DND-41 (cell line): ENCODE results near the gene SLC38A8.

Source experiments
- ATAC-seq: fragments of 200-7000 bp; cut with Tn5 transposase; 3 replicates; pipeline ENCODE4 v1.9.1; 2021; ENCODE audit warnings: low read depth; ENCODE audit not compliant: insufficient read depth
- DNase-seq: peaks from one replicate; pipeline ENCODE4 v3.0.0-alpha.2; 2020
- H2AFZ ChIP-seq: 2 replicates; pipeline ENCODE4 v1.6.0; 2012; ENCODE audit warnings: low read depth, low read length
- H3K27ac ChIP-seq: 2 replicates; pipeline ENCODE4 v1.5.1; 2012; ENCODE audit warnings: low read length, inconsistent platforms
- H3K27me3 ChIP-seq: fragments of 200-600 bp; sonication (generic); 2 replicates; pipeline ENCODE4 v1.6.0; 2012; ENCODE audit warnings: low read length, mild to moderate bottlenecking, inconsistent platforms; ENCODE audit not compliant: insufficient read depth, poor library complexity
- H3K36me3 ChIP-seq: 2 replicates; pipeline ENCODE4 v1.5.1; 2012; ENCODE audit warnings: low read length, inconsistent platforms; ENCODE audit not compliant: insufficient read depth
- H3K4me1 ChIP-seq: 2 replicates; pipeline ENCODE4 v1.5.1; 2012; ENCODE audit warnings: mild to moderate bottlenecking, low read length; ENCODE audit not compliant: insufficient read depth
- H3K4me2 ChIP-seq: 2 replicates; pipeline ENCODE4 v1.6.0; 2012; ENCODE audit warnings: mild to moderate bottlenecking, moderate library complexity, low read length, inconsistent platforms; ENCODE audit not compliant: insufficient read depth
- H3K4me3 ChIP-seq, 2 experiments: fragments of 200-600 bp in 1 of 2; shearing (Covaris generic) in 1 of 2; 2 replicates each; pipeline ENCODE4 v1.5.1; 2012 to 2016; ENCODE audit warnings: inconsistent platforms in 2 of 2, low read length in 2 of 2, mild to moderate bottlenecking in 2 of 2, low read depth in 1 of 2, moderate library complexity in 1 of 2
- H3K79me2 ChIP-seq: 2 replicates; pipeline ENCODE4 v1.6.0; 2012; ENCODE audit warnings: low read length, inconsistent platforms; ENCODE audit not compliant: insufficient read depth
- H3K9ac ChIP-seq: 2 replicates; pipeline ENCODE4 v1.6.0; 2012; ENCODE audit warnings: low read depth, mild to moderate bottlenecking, inconsistent platforms, low read length, moderate library complexity
- H3K9me3 ChIP-seq: 2 replicates; pipeline ENCODE4 v1.5.1; 2012; ENCODE audit warnings: low read length, moderate library complexity, mild to moderate bottlenecking, inconsistent platforms; ENCODE audit not compliant: insufficient read depth, severe bottlenecking
- H4K20me1 ChIP-seq: 2 replicates; pipeline ENCODE4 v1.6.0; 2012; ENCODE audit warnings: low read length; ENCODE audit not compliant: insufficient read depth
- CTCF ChIP-seq: IDR thresholded peaks from 2 replicates; pipeline ENCODE4 v1.5.1; 2012; ENCODE audit warnings: borderline replicate concordance, low read length, moderate library complexity, mild to moderate bottlenecking; ENCODE audit not compliant: poor library complexity, severe bottlenecking; ENCODE audit errors: extremely low read depth
- EZH2 ChIP-seq: IDR thresholded peaks from 3 replicates; pipeline ENCODE4 v1.6.1; 2012; ENCODE audit warnings: borderline replicate concordance, low read depth, mild to moderate bottlenecking, moderate library complexity, low read length, inconsistent platforms; ENCODE audit not compliant: severe bottlenecking

The SLC38A8 gene

DNA sequence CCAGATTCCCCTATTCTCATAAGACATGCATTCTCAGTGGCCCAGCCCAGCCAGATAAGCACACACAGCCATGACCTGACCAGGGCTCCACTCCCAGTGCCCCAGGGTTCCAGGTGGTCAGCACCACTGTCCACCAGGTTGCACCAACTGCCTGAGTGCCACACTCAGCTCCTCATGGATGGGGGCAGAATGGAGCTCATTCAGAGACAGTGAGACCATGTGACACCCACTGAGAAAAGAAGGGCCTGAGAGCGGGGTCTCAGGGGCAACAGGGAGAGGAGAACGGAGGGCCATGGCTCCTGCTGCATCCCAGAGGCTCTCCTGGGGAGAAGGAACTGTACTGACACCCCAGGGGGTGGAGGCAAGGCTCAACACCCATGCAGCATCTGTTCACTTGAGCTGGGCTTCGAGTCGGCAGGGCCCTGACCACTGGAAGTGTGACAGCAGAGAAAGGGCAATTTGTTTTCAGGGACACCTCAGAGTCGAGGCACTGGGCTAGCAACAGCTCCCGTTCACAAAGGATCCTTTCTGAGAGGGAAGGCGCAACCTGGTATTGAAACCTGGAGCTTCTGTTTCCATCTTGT lies 18.7 kb upstream of the SLC38A8 start:
- no peak for ATAC-seq
- Histone ChIP-seq H3K4me1 (no peaks in the 10 kb centered on the region), H3K4me2 (no peak overlapping the region), H3K9ac (no peak overlapping the region), H3K4me3 (no peak overlapping the region), H3K27me3 (no peaks in the 10 kb centered on the region), H2AFZ (no peak overlapping the region), H4K20me1 (peaks cover 17% of the 10 kb centered on the region), H3K36me3 (peaks cover 96% of the 10 kb centered on the region), H3K79me2 (no peaks in the 10 kb centered on the region), H3K27ac (no peak overlapping the region), H3K9me3 (no peaks in the 10 kb centered on the region)
- DNase-seq = no peak
- no peak for TF ChIP-seq CTCF
- no peak for TF ChIP-seq EZH2

GRCh38 chr16:84059946-84060901 lies 17.6 kb upstream of the SLC38A8 start:
- Histone ChIP-seq H3K27me3 (no peaks in the 10 kb centered on the region), H3K27ac (no peak overlapping the region), H3K4me3 (no peak overlapping the region), H3K9ac (no peak overlapping the region), H3K4me1 (no peaks in the 10 kb centered on the region), H3K36me3 (peaks cover 96% of the 10 kb centered on the region), H3K9me3 (no peaks in the 10 kb centered on the region), H3K79me2 (no peaks in the 10 kb centered on the region), H3K4me2 (no peak overlapping the region), H4K20me1 (peaks cover 17% of the 10 kb centered on the region), H2AFZ (no peak overlapping the region)
- ATAC-seq (no peak), DNase-seq (no peak)
- TF ChIP-seq EZH2 (no peak), CTCF (no peak)

- peaks cover 17% of the 10 kb centered on the region for H4K20me1 ChIP-seq
- H3K27me3 ChIP-seq = no peaks in the 10 kb centered on the region
- ATAC-seq (no peak), DNase-seq (no peak)
- no peak for TF ChIP-seq EZH2
- no peak for TF ChIP-seq CTCF
- no peak overlapping the region for H3K9ac ChIP-seq
- no peak overlapping the region for H3K4me3 ChIP-seq
- no peaks in the 10 kb centered on the region for H3K4me1 ChIP-seq
- H3K9me3 ChIP-seq = no peaks in the 10 kb centered on the region
- H3K36me3 ChIP-seq = peaks cover 96% of the 10 kb centered on the region
- H3K79me2 ChIP-seq = no peaks in the 10 kb centered on the region
- no peak overlapping the region for H3K27ac ChIP-seq
- H3K4me2 ChIP-seq = no peak overlapping the region
- H2AFZ ChIP-seq = no peak overlapping the region
Observed at GRCh38 chr16:84059111-84059510, 16.5 kb upstream of the SLC38A8 start.
